Kasumi-1 (cell line): Measurements from ENCODE around the gene ARIH2.

Experiments used
- DNase-seq, 2 experiments: peaks; one replicate each; lab custom pipeline; 2025; lab: John Stamatoyannopoulos, UW

Gene ARIH2

DNA sequence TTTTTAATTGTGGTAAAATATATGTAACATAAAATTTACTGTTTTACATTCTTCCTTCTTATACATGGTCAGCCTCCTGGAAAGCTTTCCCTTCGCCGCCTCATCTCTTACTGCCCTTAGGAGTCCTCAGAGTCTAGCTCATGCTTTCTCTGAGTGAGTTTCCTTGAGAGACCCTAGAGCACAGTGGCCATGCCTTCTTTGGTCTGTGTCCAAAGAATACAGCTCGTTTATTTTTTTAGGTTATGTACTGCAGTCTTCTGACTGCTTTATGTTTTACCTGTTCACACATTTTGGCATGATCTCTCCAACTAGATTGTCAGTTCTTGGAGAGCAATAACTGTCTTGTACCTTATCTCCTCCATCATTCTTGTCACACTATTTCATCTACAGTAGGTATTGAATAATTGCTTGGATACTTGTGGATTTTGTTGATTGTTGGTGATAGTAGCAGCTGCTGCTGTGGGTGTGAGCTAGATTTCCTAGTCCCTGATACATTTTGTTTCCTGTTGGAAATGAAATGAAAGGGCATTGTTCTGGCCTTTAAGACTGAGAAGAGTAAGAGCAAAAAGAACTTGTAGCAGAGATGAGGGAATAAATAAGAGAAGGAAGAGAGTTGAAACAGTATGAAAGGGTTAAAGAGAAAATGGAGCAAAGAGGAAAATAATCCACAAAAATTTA is 10.9 kb downstream of the ARIH2 start:
- no peak for DNase-seq

DNA sequence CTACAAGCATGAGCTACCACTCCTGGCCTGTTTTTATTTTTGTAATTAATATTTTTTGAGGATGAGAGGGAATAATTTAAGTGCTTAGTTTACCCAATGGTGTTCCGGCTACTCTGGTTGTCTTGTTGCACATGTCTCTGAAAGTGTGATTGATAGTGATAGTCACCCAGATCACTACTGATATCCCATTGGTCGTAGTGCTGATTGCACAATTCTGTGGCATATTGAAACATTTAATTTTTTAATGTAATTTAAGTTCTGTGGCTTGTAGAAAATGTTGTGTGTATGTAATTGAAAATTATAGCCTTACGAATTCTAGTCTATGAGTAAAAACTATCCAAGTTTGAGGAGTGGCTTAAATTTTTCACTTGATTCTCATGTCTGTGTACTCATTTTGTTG is 11.9 kb downstream of the ARIH2 start:
- DNase-seq, result no peak

DNA sequence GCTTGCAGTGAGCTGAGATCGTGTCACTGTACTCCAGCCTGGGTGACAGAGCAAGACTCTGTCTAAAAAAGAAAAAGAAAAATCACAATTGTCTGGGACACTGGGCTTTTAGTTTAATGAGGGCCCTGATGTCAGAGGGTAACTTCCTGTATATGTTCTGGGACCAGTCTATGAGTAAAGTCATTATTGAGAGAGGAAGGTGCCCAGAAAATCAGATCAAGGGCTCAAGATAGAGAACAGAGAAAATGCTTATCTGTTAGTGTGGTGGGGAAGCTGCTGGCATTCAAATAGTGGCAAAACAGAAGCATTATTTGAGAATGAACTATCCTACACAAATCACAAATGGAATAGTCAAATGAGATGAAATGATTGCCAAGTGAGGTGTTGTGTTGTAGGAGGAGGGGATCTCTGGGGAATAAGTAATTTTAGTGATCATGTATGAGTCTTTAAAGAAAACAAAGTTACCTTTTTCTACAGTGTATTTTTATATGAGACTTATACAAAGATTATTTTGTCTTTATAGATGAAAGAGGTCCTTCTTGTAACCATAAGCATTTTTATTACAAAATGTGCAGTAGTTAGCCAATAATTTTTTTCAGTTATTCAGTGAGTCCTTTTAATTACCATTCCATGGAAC is 13.4 kb downstream of the ARIH2 start:
- DNase-seq, result no peak

DNA sequence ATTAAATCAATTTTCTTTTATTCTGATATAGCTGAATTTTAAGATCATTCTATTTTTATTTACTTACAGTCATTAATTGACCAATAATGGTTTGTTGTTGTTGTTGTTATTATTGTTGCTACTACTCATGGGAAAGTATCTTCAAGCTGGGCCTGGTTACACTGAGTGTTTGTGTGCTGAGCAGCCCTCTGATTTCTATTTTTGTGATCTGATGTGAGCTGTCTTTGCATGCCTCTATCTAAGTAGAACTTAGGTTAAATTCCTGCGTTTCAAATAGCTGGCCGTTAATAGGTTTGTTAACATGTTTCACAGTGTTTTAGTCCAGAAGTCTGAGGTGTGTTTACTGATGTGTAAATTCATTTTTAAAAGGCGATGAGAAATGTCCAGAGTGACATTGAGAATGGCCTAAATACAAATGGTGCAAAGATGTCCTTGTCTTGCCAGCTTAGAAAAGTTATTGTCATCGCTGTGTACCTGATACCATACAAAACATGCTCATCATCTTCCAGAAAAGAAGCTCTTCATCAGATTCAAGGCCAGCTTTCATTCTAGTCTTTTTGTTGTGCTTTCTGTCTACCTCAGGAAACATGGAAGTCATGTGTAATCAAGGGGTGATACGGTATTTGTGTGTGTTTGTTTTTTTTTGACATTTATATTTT is 15.8 kb downstream of the ARIH2 start:
- no peak for DNase-seq

DNA sequence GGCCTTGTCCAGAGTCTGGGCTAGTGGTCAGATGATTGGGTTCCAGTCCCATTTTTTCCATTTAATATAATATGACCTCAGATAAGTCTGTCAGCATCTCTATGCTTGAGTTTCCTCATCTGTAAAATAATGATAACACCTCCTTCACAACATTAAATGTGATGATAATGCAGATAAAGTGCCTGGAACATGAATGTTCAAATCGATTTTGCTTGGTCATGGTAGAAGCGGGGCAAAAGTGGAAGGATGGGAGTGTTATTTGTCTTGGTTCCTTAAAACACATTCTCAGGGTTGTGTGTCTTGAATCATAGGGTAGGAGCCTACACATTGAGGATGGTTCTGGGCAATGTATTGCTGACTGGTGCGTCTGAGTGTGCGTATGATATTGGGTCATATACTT is 16.9 kb downstream of the ARIH2 start:
- no peak for DNase-seq

DNA sequence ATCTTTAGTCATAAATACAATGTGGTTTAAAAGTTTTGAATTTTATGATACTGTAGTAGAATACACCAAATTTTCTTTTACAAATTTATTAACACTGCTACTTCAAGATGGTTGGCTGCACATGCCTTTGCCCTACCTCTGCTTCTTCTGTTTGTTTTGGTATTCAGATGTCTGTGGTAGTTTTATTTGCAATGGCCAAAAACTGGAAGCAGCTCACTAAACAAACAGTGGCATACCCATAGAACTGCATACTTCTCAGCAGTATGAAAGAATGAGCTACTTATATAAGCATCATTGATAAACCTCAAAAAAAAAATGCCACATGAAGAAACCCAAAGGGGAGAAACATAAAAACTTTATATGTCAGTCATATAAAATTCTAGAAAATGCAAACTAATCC is 19.5 kb downstream of the ARIH2 start:
- no peak for DNase-seq

DNA sequence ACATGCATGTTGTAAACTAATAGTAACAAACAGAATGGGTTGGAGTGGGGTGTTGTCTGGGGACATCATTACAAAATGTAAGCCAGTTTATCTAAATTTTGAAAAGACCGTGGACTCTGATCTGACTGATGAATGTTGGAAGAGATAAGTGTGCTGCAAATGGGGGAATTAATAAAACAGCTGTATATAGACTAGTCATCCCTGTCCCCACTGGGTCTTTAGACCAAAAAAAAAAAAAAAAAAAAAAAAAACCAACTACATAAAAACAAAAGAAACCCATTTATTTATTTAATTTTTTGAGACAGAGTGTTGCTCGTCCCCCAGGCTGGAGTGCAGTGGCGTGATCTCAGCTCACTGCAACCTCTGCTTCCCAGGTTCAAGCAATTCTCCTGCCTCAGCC is 20.0 kb downstream of the ARIH2 start:
- DNase-seq, result no peak

DNA sequence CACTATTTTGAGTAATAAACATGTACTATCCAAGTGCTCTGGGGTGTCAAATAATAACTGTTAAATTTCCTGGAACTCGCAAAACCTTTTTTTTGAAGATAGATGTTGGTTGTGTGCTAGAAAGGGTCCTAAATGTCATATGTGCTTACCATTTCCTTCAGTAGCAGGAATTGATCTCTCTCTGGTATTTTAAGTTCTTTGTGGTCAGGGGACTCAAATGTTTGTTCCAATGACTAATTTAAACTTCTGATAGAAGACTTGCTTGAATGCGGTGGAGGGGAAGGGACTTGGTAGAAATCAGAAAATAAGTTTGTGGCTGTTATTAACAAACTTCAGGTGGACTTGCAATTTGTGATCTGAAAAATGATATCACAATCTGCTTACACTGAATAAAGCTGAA is 26.8 kb downstream of the ARIH2 start:
- no peak for DNase-seq

DNA sequence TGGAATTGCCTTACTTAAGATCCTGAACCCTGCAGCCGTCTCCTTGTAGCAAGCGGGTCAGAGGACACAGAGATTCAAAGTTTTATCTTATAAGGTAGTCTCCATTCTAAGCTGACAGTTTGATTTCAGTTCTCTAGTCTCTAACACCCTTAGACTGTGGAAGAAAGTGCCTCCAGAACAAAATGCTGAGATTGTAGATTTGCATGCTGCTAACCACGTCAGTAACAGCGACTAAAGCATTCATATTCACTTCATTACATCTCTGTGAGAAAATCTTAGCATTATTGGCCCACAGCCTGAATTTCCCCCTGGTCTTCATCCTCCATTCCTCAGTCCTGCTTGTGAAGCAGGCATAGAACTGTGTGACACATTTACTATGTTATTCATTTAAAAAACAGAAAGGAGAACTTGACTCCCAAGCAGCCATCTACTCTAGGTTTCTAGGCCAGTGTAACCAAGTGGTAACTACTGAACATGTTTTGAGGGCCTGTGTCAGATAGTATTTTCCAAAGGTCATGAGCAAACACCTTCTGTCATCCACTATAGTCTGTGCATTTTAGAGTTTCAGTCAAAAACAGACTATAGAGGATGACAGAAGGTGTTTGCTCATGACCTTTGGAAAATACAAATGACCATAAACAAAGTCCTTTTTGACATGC is 27.4 kb downstream of the ARIH2 start:
- no peak for DNase-seq

DNA sequence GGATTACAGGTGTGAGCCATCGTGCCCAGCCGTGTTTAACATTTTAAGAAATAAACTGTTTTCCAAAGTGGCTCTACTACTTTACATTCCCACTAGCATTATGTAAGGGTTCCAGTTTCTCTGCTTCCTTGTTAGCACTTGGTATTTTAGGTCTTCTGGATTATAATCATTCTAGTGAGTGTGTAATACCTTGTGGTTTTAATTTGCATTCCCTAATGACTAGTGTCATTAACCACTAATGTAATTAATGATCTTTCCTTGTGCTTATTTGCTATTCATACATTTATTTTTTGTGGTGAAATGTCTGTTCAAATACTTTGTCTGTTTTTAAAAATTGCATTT is 30.7 kb downstream of the ARIH2 start:
- DNase-seq, result no peak

DNA sequence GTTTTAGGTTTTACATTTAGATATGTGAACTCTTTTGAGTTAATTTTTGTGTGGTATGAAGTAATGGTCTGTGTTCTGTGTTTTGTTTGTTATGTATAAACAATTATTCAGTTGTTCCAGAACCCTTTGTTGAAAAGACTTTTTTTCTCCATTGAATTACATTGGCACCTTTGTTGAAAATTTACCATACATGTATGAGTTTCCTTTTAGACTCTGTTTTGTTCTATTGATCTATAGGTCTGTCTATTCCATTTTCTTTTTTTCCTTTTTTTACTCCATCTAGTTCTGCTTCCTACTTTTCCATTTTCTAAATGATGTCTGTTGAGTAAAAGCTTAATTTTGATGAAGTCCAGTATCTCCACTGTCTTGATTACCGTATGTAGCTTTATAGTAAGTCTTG is 31.4 kb downstream of the ARIH2 start:
- no peak for DNase-seq

DNA sequence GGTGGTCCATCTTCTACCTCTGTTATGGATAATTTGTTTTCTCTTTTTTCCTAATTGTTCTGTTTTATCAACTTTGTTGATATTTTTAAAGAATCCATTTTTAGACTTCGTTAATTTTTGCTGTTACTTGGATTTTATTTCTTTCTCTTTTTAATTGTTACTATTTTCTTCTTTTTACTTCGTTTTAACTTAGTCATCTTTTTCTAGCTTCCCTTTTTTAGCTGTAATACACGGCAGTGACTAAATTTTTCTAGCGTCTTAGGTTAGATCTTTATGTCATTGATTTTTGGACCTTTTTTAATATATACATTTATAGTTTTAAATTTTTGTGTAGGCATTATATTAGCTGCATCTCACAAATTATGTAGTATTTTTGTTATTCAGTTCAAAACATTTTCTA is 33.1 kb downstream of the ARIH2 start:
- DNase-seq, result no peak

DNA sequence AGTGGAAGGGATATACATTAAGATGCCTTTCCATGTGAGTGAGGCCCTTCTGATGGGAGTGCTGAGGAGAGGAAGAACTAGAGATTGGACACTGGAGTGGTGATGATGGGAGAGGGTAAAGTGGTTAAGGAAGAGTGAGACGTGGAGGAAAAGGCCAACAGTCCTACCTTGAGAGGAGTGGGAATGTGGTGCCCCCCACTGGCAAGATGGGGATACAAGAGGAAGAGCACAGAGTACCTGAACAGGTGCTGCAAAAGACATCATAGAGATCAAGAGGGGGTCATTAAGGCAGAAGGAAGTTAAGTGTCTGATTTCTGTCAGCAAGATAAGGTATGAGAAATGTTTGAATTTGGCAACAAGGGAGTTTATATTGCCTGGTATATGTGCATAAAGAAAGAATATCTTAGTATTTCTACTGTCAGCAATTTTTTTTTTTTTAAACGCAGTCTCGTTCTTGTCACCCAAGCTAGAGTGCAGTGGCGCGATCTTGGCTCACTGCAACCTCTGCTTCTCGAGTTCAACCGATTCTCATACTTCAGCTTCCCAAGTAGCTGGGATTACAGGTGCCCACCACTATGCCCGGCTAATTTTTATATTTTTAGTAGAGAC is 34.0 kb downstream of the ARIH2 start:
- DNase-seq, result no peak

DNA sequence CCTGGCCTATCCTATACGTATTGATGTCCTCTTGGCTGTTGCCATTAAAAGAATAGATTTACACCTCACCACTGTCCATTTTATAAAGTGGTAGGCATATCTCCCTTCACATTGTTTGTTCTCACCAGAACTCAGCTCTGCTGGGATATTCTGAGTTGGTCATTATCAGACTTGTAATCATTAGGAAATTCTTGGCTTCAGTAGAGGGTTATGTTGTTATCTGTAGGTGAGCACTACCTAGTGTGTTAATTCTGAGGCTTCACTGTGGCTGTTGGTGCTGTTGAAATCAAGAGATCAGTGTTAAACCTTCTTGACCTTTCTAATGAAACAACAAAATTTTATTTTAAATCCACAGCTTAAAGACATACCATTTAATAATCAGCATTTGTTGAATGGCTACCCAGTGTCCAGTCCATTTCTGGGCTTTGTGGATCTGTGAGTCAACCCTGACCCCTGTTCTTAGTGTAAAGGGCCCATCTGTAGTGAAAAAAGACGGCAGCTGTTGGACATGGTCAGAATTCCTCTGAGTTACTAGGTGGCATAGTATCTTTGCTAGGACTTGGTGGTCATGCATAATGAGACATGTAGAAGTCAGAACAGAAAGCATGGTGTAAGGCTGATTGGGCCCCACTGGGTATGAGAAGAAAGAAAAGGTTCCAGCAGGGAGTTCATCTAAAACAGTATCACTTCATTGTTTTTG is 38.5 kb downstream of the ARIH2 start:
- no peak for DNase-seq

DNA sequence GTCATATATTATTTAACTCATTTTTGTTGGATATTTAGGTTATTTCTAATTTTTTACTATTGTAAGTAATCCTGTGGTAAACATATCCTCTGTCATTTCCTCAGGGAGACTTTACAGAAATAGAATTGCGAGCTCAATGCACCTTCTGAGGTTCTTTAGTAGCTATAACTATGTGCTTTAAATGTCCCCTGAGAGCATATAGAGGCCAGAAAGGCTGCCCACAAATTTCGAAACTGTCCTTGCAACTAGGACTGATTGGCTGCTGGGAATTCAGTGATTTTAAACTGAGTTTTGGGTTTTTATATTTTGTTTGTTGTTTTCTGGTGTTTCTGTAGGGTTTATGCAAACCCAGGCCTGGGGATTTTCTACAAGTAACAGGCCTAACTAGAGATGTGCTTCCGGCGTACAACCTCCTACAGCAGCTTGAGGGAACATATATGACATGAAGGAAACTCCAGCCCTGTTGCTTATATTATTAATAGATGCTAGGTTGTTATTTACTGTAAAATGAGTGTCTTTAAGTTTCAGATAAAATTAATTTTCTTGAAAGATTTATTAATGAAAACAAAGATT is 42.3 kb downstream of the ARIH2 start:
- no peak for DNase-seq

DNA sequence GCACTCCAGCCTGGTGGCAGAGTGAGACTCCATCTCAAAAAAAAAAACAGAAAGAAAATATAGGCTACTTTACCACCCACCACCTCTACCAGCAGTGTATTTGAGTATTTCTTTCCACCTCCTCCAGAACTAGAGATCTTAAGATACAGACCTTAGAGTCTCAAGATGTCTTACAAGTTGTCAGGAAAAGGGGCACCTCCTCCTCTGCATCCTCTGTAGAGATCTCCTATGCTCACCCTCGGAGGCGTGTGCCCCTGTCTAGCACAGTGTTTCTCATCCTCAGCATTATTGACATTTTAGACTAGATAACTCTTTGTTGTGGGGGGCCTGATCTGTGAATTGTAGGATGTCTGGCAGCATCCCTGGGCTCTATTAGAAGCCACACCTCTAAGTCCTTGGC is 43.7 kb downstream of the ARIH2 start:
- DNase-seq, result no peak

DNA sequence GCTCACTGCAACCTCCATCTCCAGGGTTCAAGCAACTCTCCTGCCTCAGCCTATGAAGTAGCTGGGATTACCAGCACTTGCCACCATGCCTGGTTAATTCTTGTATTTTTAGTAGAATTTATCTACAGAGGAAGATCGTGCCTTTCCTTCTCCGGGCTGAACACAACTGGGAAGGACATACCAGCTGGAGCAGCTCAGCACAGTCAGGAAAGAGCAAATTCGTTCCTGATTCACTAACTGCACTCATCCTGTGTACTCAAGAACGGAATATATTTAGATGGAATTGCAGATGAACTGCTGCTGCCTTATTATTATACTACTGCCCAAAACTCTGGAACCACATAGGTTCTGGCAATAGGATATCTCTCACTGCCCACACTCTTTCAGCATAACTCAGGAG is 44.3 kb downstream of the ARIH2 start:
- no peak for DNase-seq

DNA sequence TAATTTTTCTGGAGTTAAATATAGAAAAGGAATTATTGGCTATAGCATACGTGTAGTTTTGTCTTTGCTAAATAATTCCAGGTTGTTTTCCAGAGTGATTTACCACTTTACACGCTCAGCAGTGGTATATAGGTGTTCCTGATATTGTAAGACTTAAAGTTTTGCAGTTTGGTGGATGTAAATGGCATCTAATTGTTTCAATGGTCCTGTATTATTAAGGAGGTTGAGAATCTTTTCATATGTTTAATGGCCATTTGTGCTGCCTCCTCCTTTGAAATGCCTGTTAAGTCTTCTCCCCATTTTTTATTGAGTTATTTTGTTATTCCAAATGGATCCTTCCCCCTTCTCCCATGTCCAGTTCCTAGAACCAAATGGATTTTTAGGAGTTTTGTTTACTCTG is 44.9 kb downstream of the ARIH2 start:
- no peak for DNase-seq

DNA sequence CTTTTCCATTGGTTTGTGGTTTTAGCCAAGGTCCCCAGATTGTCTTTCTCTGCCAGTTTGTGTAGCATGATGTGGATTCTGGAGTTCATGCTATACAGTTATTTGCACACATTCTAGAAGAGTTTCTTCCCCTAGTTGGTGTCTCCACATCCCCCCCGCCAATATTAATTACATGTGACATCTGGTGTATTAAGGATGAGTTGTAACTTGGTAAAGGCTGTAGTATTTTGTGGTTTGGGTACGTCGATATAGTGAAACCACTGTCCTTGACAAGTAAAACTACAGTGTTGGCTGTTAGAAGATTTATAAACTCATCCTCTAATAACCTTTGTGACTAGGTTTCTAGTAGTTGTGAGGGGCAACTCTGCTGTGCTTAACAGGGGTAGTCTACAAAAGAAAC is 47.7 kb downstream of the ARIH2 start:
- no peak for DNase-seq

DNA sequence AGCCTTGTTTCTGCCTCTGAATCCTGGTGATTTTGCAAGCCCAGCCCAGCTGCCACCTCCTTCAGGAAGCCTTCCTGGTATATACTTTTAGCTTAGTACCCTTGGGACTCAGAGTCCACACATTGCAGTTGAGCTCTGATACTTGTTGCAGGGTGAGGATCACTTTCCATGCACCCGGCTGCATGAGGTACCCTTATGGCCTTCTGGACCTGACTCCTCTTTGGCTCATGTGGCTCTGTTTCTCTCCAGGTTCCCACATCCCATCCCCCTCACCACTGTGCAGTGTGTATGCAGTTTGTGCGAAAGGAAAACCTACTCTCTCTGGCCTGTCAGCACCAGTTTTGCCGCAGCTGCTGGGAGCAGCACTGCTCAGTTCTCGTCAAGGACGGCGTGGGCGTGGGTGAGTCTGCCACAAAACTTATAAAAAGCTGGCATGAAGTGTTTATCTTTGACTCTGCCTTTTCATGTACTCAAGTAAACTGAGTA is 48.3 kb downstream of the ARIH2 start:
- no peak for DNase-seq

DNA sequence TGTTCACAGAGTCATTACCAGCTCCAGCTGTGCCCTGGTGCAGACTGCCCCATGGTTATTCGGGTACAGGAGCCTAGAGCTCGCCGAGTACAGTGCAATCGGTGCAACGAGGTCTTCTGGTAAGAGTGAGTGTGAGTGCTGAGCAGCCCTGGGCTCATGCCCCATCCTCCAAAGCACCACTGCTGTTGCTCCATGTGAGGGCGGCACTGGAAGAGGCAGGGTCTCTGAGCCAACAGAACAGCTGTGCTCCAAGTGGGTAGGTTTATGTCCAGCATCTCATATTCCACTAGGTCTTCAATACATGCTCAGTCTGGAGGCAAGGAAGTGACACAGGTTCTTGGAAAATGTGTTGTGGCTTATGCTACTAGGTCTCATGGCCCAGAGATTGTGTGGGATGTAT is 51.9 kb downstream of the ARIH2 start:
- no peak for DNase-seq
